Ovary (tissue), 3 donors: ENCODE data around the gene MYOG.

ENCODE experiments used
- EP300 ChIP-seq: sonication (generic); formaldehyde crosslinking; IDR thresholded peaks from one replicate; pipeline ENCODE4 v1.6.1; 2017; ENCODE audit warnings: antibody characterized with exemption
- TF ChIP-seq, protein P1 (sequence below), 3 donors: fragments of 450-650 bp in 2 of 3; fragments of 200-600 bp in 1 of 3; IDR thresholded peaks; one replicate each; pipeline versions ENCODE4 v1.5.1 to v1.8.0; 2016 to 2022; ENCODE audit warnings: antibody characterized with exemption in 3 of 3, mild to moderate bottlenecking in 1 of 3
- donor health status: DM: no; HTN: no; CAD: no.

DNA sequence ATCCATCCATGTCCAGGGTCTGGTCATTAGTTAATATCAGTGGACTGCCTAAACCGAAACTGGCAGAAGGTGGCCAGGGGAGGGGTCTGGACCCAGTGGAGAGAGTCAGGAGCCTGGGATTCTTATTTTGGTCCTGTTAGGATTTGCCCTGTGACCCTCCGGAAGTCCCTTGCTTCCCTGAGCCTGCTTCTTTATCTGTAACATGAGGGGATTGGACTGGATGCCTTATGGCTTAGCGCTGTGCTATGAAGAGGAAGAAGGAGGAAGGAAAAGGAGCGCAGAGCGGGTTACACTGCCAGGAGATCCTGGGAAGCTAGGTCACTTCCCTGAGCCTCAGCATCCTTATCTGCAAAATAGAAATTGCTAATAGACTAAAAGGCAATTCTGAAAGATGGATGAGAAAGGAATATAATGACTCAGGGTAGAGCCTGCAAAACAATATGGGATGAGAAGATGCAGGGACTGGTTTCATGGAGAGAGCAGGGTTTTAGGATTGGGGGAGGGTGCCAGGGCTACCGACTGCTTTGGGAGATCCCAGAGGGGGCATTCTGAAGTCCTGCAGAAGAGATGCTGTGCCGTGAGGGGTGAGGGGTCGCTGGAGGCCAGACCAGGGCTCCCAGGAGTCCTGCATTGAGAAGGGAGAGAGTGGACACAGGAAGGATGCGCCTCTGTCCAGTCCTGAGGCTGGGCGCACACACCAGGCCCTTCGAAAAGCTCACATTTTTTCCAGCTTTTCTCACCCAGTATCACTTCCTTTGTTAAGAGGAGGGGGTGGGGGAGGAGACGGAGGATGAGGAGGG, 41.3 kb upstream of the MYOG start:
- TF ChIP-seq EP300: no peak
- TF ChIP-seq, protein P1, sequence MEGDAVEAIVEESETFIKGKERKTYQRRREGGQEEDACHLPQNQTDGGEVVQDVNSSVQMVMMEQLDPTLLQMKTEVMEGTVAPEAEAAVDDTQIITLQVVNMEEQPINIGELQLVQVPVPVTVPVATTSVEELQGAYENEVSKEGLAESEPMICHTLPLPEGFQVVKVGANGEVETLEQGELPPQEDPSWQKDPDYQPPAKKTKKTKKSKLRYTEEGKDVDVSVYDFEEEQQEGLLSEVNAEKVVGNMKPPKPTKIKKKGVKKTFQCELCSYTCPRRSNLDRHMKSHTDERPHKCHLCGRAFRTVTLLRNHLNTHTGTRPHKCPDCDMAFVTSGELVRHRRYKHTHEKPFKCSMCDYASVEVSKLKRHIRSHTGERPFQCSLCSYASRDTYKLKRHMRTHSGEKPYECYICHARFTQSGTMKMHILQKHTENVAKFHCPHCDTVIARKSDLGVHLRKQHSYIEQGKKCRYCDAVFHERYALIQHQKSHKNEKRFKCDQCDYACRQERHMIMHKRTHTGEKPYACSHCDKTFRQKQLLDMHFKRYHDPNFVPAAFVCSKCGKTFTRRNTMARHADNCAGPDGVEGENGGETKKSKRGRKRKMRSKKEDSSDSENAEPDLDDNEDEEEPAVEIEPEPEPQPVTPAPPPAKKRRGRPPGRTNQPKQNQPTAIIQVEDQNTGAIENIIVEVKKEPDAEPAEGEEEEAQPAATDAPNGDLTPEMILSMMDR (IDR thresholded peaks at IDR 0.05): no peak
